Measurements from ENCODE around the gene APLF. TPM values are rescaled to one million over a fixed set of nuclear protein-coding genes. Genes with fewer than 3 reads are reported as not detected.
"Not testable (repeated sequence)": the region's sequence is repeated elsewhere in the genome, so short reads cannot be mapped to it uniquely, and the experiment has no call there.

APLF gene
- total and polyA plus RNA-seq, 2 experiments from 2014 or later = 3.1 to 5.9 TPM

- TF ChIP-seq CTCF (IDR thresholded peaks at IDR 0.05; ENCODE audit: low read depth, low read length) = no peak
- H3K36me3 ChIP-seq = no peaks in the 10 kb centered on the region
- H3K9me3 ChIP-seq (ENCODE audit: low read depth) = no peaks in the 10 kb centered on the region
- H3K27me3 ChIP-seq = no peaks in the 10 kb centered on the region
- no peak overlapping the region for H3K4me3 ChIP-seq
- DNase-seq (ENCODE audit: low read depth in 1 of 2, low spot score in 1 of 2) = no peak
- no peaks in the 10 kb centered on the region for H3K4me1 ChIP-seq (ENCODE audit: low read depth)
- H3K27ac ChIP-seq = no peak overlapping the region
These were observed 77.4 kb downstream of the APLF start for GRCh38 chr2:68544811-68545210.

- TF ChIP-seq CTCF (IDR thresholded peaks at IDR 0.05; ENCODE audit: low read depth, low read length) = no peak
- H3K4me3 ChIP-seq = no peak overlapping the region
- DNase-seq (ENCODE audit: low read depth in 1 of 2, low spot score in 1 of 2) = peak in 1 of 2 donors; percentile 44
- no peak overlapping the region for H3K27ac ChIP-seq
- H3K27me3 ChIP-seq = no peaks in the 10 kb centered on the region
- no peaks in the 10 kb centered on the region for H3K4me1 ChIP-seq (ENCODE audit: low read depth)
- no peaks in the 10 kb centered on the region for H3K36me3 ChIP-seq
- H3K9me3 ChIP-seq (ENCODE audit: low read depth) = no peaks in the 10 kb centered on the region
These were observed 81.0 kb downstream of the APLF start for GRCh38 chr2:68548396-68548795.

GRCh38 chr2:68553098-68553497, 85.7 kb downstream of the APLF start:
- no peak overlapping the region for H3K27ac ChIP-seq
- H3K4me3 ChIP-seq = no peak overlapping the region
- no peak for DNase-seq (ENCODE audit: low read depth in 1 of 2, low spot score in 1 of 2)
- H3K9me3 ChIP-seq (ENCODE audit: low read depth) = no peaks in the 10 kb centered on the region
- H3K4me1 ChIP-seq (ENCODE audit: low read depth) = no peaks in the 10 kb centered on the region
- H3K36me3 ChIP-seq = no peaks in the 10 kb centered on the region
- TF ChIP-seq CTCF (IDR thresholded peaks at IDR 0.05; ENCODE audit: low read depth, low read length) = no peak
- no peaks in the 10 kb centered on the region for H3K27me3 ChIP-seq

- not testable (repeated sequence) for H3K9me3 ChIP-seq (ENCODE audit: low read depth); H3K27me3 ChIP-seq; DNase-seq (ENCODE audit: low read depth in 1 of 2, low spot score in 1 of 2); H3K36me3 ChIP-seq; H3K4me1 ChIP-seq (ENCODE audit: low read depth); H3K27ac ChIP-seq; H3K4me3 ChIP-seq
These were observed 88.2 kb downstream of the APLF start for GRCh38 chr2:68555425-68556206.

GRCh38 chr2:68556381-68556780, 89.0 kb downstream of the APLF start:
- Histone ChIP-seq H3K4me3 (no peak overlapping the region), H3K36me3 (no peaks in the 10 kb centered on the region), H3K9me3 (ENCODE audit: low read depth) (no peaks in the 10 kb centered on the region), H3K27ac (no peak overlapping the region), H3K4me1 (ENCODE audit: low read depth) (no peaks in the 10 kb centered on the region), H3K27me3 (no peaks in the 10 kb centered on the region)
- no peak for DNase-seq (ENCODE audit: low read depth in 1 of 2, low spot score in 1 of 2)
- no peak for TF ChIP-seq CTCF (IDR thresholded peaks at IDR 0.05; ENCODE audit: low read depth, low read length)

- H3K36me3 ChIP-seq = no peaks in the 10 kb centered on the region
- H3K4me3 ChIP-seq = no peak overlapping the region
- H3K9me3 ChIP-seq (ENCODE audit: low read depth) = no peaks in the 10 kb centered on the region
- no peaks in the 10 kb centered on the region for H3K27me3 ChIP-seq
- no peak for TF ChIP-seq CTCF (IDR thresholded peaks at IDR 0.05; ENCODE audit: low read depth, low read length)
- H3K27ac ChIP-seq = no peak overlapping the region
- no peak for DNase-seq (ENCODE audit: low read depth in 1 of 2, low spot score in 1 of 2)
- no peaks in the 10 kb centered on the region for H3K4me1 ChIP-seq (ENCODE audit: low read depth)
These were observed 91.2 kb downstream of the APLF start for GRCh38 chr2:68558576-68558975.
